Measurements from ENCODE around the gene NPHP4. TPM values are rescaled to one million over a fixed set of nuclear protein-coding genes. Genes with fewer than 3 reads are reported as not detected.

Gene NPHP4
- total RNA-seq, 1 donor from 2014 or later = 12.8 TPM

- no peaks in the 10 kb centered on the region for H3K36me3 Mint-ChIP-seq (ENCODE audit: unreplicated experiment)
- no peaks in the 10 kb centered on the region for H3K27me3 Mint-ChIP-seq (ENCODE audit: unreplicated experiment)
- peaks cover 7% of the 10 kb centered on the region for H3K9me3 Mint-ChIP-seq (ENCODE audit: unreplicated experiment)
- H3K4me3 Mint-ChIP-seq (ENCODE audit: unreplicated experiment) = no peak overlapping the region
- DNase-seq (ENCODE audit: extremely low spot score, unreplicated experiment) = no peak
- no peaks in the 10 kb centered on the region for H3K4me1 Mint-ChIP-seq (ENCODE audit: unreplicated experiment)
- no peak overlapping the region for H3K27ac Mint-ChIP-seq (ENCODE audit: unreplicated experiment)
- TF ChIP-seq CTCF (IDR thresholded peaks at IDR 0.05) = no peak
Measured at GRCh38 chr1:5818755-5819154, 173.5 kb downstream of the NPHP4 start.

DNA sequence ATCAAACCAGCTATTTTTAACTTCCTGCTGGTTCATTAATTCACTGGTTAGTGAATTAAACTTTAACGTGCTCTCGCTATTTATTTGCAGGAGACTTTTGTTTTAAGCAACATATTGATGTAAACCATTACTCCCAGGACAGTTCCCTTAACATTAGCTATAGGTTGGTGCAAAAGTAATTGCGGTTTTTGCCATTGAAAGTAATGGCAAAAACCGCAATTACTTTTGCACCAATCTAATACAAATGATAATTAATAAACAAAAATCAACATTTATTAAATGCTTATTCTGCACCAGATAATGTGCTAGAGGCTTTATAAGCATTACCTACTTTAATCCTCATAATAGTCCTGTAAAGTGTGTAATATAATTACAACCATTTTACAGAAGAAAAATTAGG lies 176.5 kb downstream of the NPHP4 start:
- Mint-ChIP-seq H3K9me3 (ENCODE audit: unreplicated experiment) (peaks cover 7% of the 10 kb centered on the region), H3K4me1 (ENCODE audit: unreplicated experiment) (no peaks in the 10 kb centered on the region), H3K36me3 (ENCODE audit: unreplicated experiment) (no peaks in the 10 kb centered on the region), H3K27me3 (ENCODE audit: unreplicated experiment) (no peaks in the 10 kb centered on the region), H3K27ac (ENCODE audit: unreplicated experiment) (no peak overlapping the region), H3K4me3 (ENCODE audit: unreplicated experiment) (no peak overlapping the region)
- no peak for TF ChIP-seq CTCF (IDR thresholded peaks at IDR 0.05)
- no peak for DNase-seq (ENCODE audit: extremely low spot score, unreplicated experiment)

- TF ChIP-seq CTCF (IDR thresholded peaks at IDR 0.05) = no peak
- DNase-seq (ENCODE audit: extremely low spot score, unreplicated experiment) = no peak
- peaks cover 7% of the 10 kb centered on the region for H3K9me3 Mint-ChIP-seq (ENCODE audit: unreplicated experiment)
- no peaks in the 10 kb centered on the region for H3K4me1 Mint-ChIP-seq (ENCODE audit: unreplicated experiment)
- no peaks in the 10 kb centered on the region for H3K36me3 Mint-ChIP-seq (ENCODE audit: unreplicated experiment)
- no peak overlapping the region for H3K4me3 Mint-ChIP-seq (ENCODE audit: unreplicated experiment)
- no peaks in the 10 kb centered on the region for H3K27me3 Mint-ChIP-seq (ENCODE audit: unreplicated experiment)
- no peak overlapping the region for H3K27ac Mint-ChIP-seq (ENCODE audit: unreplicated experiment)
Measured at GRCh38 chr1:5815211-5815610, 177.0 kb downstream of the NPHP4 start.

DNA sequence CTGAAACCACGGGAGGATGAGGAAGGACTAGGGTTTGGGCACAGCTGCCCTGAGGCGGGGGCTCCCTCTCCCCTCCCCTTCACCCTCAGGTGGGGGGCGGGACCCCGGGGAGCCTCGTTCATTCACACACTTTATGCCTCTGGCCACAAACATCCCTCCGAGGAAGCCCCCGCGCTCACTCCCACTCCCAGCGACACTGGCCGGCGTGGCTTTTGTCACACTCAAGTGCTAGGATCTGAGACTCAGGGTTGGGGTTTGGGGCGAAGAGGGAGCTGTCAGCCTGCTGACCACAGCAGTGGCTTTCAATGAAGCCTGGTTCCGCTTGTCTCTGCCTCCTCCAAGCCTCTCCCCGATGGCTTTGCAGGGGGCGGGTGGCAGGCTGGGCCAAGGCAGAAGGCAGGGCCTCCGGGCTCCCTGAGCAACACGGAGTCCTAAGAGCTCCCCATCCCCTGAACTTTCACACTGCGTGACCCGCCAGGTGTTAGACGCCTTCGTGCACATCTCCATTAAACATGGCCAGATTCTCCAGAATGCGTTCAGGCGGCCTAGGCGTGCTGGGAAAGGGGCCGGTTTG lies 178.1 kb downstream of the NPHP4 start:
- Mint-ChIP-seq H3K36me3 (ENCODE audit: unreplicated experiment) (no peaks in the 10 kb centered on the region), H3K27ac (ENCODE audit: unreplicated experiment) (no peak overlapping the region), H3K4me1 (ENCODE audit: unreplicated experiment) (no peaks in the 10 kb centered on the region), H3K27me3 (ENCODE audit: unreplicated experiment) (no peaks in the 10 kb centered on the region), H3K4me3 (ENCODE audit: unreplicated experiment) (no peak overlapping the region), H3K9me3 (ENCODE audit: unreplicated experiment) (peaks cover 6% of the 10 kb centered on the region)
- no peak for TF ChIP-seq CTCF (IDR thresholded peaks at IDR 0.05)
- no peak for DNase-seq (ENCODE audit: extremely low spot score, unreplicated experiment)

DNA sequence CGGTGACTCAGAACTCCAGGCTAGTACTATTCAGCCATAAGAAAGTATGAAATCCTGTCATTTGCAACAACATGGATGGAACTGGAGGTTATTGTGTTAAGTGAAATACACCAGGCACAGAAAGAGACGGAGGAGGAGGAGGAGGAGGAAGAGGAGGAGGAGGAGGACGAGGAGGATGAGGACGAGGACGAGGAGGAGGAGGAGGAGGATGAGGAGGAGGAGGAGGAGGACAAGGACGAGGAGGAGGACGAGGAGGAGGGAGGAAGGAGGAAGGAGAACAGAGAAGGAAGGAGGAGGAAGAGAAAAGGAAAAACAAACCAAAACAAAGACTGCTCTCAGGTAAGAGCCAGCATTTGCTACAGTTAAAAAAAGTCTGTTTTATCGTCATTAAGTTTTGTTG lies 178.7 kb downstream of the NPHP4 start:
- TF ChIP-seq CTCF (IDR thresholded peaks at IDR 0.05) = no peak
- H3K4me1 Mint-ChIP-seq (ENCODE audit: unreplicated experiment) = no peaks in the 10 kb centered on the region
- no peak for DNase-seq (ENCODE audit: extremely low spot score, unreplicated experiment)
- H3K27ac Mint-ChIP-seq (ENCODE audit: unreplicated experiment) = no peak overlapping the region
- no peaks in the 10 kb centered on the region for H3K27me3 Mint-ChIP-seq (ENCODE audit: unreplicated experiment)
- H3K4me3 Mint-ChIP-seq (ENCODE audit: unreplicated experiment) = no peak overlapping the region
- no peaks in the 10 kb centered on the region for H3K9me3 Mint-ChIP-seq (ENCODE audit: unreplicated experiment)
- no peaks in the 10 kb centered on the region for H3K36me3 Mint-ChIP-seq (ENCODE audit: unreplicated experiment)

Small RNA genes lying within 50 kb of the gene (microRNA-seq; reads per million reads assigned to microRNA genes)
- not detected for gene MIR4689 (ENCODE audit: unreplicated experiment)

Other genes with a start within 250 kb of the NPHP4 start
- 9.3 and 10.4 TPM in 2 replicates for gene KCNAB2, start 53.5 kb upstream of the NPHP4 start, total RNA-seq
- gene CHD5, start 187.9 kb upstream of the NPHP4 start, total RNA-seq = 0.16 and 0.43 TPM in 2 replicates
- 359 and 373 TPM in 2 replicates for gene RPL22, start 207.2 kb upstream of the NPHP4 start, total RNA-seq
- 12.4 TPM in 2 replicates for gene RNF207, start 213.7 kb upstream of the NPHP4 start, total RNA-seq
- gene ICMT, start 243.5 kb upstream of the NPHP4 start, total RNA-seq = 74.7 and 81.1 TPM in 2 replicates